Measurements from ENCODE around the gene GPALPP1.
"Not testable (repeated sequence)": the region's sequence is repeated elsewhere in the genome, so short reads cannot be mapped to it uniquely, and the experiment has no call there.

GPALPP1 gene

DNA sequence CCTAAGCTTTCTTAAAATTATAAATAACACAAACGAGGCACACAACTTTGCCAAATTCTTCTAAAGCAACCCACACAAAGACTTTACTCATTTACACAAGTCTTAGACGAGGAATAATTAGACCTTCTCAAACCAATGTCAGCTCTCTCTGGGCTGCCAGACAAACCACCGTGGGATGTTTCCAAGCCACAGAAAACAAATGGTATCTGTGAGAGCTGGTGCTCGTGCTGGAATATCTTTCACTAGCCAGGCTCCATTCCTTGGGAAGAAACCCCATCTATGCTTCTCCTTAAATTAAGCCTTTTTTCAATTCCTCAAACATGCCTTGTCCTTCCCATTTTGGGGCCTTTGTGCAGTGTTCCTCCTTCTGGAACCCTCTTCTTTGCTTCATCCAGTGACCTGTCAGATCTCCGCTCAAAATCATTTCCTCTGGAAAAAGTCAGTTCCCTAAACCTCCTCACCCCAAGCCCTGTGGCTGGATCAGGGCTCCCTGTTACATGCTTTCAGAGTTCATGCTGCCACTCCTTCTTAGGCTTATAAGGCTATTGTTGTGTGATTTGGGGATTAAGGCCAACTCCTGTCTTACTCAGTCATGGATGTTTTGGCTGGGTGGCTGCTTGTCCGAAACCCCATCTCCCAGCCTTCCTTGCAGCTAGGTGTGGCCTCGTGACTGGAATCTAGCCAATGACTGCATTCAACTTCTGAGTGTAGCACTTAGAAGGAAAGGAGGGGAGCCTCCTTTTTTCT is 66.7 kb downstream of the GPALPP1 start:
- in situ Hi-C loops (cut with HindIII; ENCODE audit: low sequenced_read_pairs) = no loop called here

DNA sequence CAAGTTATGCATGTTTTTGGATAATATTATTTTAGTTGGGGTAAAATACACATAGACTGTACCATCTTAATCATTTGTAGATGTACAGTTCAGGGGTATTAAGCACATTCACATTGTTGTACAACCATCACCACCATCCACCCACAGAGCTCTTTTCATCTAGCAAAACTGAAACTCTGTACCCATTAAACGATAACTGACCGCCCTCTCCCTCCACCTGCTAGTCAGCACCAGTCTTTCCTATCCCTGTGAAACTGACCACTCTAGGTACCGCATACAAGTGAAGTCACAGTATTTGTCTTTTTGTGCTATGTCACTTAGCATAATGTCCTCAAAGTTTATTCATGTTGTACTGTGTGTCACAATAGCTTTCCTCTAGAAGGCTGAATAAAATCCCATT is 70.7 kb downstream of the GPALPP1 start:
- in situ Hi-C loops (cut with HindIII; ENCODE audit: low sequenced_read_pairs) = no loop called here

DNA sequence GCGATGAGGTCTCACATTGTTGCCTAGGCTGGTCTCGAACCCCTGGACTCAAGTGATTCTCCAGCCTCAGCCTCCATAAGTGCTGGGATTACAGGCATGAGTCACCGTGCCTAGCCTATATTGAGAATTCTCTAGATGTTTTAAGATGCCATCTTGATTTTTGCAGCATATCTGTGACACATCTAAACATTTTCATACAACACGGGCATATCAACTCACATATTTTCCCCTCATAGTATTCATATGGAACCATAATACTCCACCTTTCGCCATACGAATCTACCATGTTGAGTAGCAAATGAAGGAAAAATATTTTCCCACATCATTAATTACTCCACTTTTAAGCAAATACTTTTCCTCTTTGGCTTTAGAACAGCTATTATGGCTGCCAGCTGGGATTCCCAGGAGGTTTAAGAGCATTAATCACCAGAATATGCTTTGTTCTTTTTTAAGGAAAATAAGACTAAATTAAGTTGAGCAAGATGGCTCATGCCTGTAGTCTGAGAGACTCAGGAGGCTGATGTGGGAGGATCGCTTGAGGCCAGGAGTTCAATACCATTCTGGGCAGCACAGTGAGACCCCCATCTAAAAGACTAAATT is 74.0 kb downstream of the GPALPP1 start:
- in situ Hi-C loops (cut with HindIII; ENCODE audit: low sequenced_read_pairs) = no loop called here

DNA sequence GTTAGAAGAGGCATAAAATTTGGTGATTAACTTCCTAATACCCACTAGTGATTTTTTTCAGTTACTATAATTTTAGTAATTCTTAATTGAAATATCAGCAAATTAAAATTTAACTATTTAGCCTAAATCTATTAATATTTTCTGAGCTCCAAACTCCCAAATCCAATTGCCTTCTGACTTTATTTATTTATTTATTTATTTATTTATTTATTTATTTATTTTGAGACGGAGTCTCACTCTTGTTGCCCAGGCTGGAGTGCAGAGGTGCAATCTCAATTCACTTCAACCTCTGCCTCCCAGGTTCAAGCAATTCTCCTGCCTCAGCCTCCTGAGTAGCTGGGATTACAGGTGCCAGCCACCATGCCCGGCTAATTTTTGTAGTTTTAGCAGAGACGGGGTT is 74.6 kb downstream of the GPALPP1 start:
- in situ Hi-C loops (cut with HindIII; ENCODE audit: low sequenced_read_pairs) = not testable (repeated sequence)

DNA sequence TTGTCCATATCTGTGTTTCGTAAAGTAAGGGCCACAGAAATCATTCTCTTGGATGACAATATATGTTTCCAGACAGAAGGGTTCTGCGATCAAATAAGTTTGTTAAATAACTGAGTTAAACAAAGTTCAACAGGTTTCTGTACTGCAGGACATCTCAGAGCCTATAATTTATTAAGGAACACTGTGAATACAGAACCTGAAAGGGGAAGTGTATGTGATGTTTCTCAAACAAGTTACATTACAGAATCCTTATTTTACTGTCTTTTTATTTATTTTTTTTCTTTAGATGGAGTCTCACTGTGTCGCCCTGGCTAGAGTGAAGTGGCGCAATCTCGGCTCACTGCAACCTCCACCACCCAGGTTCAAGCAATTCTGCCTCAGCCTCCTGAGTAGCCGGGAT is 75.6 kb downstream of the GPALPP1 start:
- in situ Hi-C loops (cut with HindIII; ENCODE audit: low sequenced_read_pairs) = no loop called here

DNA sequence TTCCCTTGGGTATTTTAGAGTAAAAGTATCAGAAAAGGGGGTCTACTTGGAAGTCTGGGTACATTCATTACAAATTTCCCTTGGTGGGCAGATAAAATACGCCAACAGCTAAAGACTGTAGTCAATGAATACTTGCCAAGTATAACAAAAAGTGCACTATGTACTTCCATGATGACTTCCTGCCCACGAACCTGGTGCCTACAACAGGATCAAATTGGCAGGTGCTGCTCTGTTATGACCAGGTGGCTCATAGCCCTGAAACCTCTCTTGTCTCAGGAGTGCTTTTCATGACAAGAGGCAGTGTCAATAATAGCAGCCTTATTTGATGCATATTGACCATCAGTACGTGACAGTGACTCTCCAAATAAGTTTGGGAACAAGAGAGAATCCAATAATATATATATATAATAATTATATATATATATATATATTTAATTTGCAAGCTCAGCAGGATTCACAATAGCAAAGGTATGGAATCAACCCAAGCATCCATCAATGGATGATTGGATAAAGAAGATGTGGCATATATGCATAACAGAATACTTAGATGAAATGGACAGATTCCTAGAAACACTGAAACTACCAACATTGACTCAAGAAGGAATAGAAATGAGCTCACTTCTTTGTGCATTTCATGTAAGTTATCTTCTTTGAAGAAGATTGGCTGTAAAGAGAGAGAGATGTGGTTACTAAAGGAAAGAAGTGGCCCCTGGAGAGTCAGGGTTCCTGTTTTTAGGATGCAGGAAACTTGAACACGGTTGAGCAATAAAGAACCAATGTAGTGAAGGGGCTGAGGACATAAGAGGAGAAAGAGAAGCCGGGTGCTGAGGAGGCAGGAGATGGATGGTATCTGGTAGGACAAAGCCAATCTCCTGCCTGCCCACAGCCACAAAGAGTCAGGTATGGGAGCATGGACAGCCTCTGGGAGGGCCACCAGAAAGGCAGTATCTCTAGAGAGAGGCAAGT is 79.0 kb downstream of the GPALPP1 start:
- in situ Hi-C loops (cut with HindIII; ENCODE audit: low sequenced_read_pairs) = no loop called here

DNA sequence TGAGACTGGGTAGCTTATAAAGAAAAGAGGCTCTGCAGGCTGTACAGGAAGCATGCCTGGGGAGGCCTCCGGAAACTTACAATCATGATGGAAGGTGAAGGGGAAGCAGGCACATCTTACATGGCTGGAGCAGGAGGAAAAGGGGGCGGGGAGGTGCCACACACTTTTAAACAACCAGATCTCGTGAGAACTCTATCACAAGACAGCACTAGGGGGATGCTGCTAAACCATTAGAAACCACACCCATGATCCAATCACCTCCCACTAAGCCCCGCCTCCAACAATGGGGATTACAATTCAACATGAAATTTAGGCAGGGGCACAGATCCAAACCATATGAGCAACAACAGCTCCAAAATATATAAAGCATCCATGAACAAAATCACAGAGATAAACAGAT is 84.5 kb downstream of the GPALPP1 start:
- in situ Hi-C loops (cut with HindIII; ENCODE audit: low sequenced_read_pairs) = no loop called here

DNA sequence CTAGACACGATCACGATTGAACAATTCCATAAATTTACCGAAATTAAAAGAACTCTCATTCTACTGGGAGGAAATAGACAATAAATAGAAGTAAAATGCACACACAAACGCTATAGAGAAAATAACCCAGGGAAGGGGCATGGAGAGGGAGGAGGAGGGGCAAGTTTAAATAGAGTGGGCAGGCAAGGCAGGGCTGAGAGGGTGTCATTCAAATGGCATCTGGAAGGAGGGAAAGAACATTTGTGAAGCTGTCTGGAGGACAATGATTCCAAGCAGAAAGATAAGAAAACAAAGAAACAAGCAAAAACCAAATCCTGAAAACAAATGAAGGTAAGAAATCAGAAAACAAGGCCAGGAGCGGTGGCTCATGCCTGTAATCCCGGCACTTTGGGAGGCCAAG is 85.4 kb downstream of the GPALPP1 start:
- in situ Hi-C loops (cut with HindIII; ENCODE audit: low sequenced_read_pairs) = no loop called here

DNA sequence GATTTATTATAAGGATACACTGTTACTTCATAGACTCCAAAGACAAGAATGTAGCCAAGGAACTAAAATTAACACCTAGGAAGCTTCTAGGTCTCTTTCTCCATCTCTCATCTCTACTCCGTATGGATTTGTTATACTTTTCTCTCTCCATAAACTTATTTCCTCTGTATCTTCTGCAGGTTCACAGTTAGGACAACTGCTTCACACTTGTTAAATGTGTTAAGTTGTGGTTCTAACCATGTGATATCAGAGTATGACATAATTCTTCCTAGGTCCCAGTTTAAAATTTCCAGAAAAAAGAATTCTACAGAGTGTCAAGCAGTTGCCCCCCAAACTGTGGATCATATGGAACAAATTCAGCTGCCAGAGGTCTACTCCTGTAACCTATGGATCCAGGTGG is 88.7 kb downstream of the GPALPP1 start:
- in situ Hi-C loops (cut with HindIII; ENCODE audit: low sequenced_read_pairs) = no loop called here
